GM23338 (cell line): Measurements from ENCODE around the gene PTPRQ. TPM values are rescaled to one million over a fixed set of nuclear protein-coding genes. Genes with fewer than 3 reads are reported as not detected.

Experiments
- ATAC-seq: fragments of 200-7000 bp; cut with Tn5 transposase; 3 replicates; pipeline ENCODE4 v1.9.1; 2020
- DNase-seq: peaks from one replicate; pipeline ENCODE4 v3.0.0-alpha.2; 2015; ENCODE audit warnings: low spot score
- H2AFZ ChIP-seq: fragments of 200-600 bp; sonication (generic); 2 replicates; pipeline ENCODE4 v1.8.0; 2016; ENCODE audit warnings: antibody characterized with exemption, mild to moderate bottlenecking, moderate library complexity
- H3F3A ChIP-seq: fragments of 200-600 bp; sonication (generic); replicated peaks from 2 replicates; pipeline ENCODE4 v1.8.0; 2017; ENCODE audit warnings: antibody characterized with exemption, mixed run types, low read depth
- H3K27ac ChIP-seq: fragments of 200-600 bp; sonication (generic); 2 replicates; pipeline ENCODE4 v1.6.1; 2016; ENCODE audit warnings: low read depth
- H3K27me3 ChIP-seq: fragments of 200-600 bp; sonication (generic); 2 replicates; pipeline ENCODE4 v1.8.0; 2016; ENCODE audit warnings: mild to moderate bottlenecking, mixed run types, moderate library complexity; ENCODE audit not compliant: insufficient read depth
- H3K36me3 ChIP-seq: fragments of 200-600 bp; sonication (generic); 2 replicates; pipeline ENCODE4 v1.8.0; 2016; ENCODE audit warnings: mild to moderate bottlenecking; ENCODE audit not compliant: insufficient read depth
- H3K4me1 ChIP-seq: fragments of 200-600 bp; sonication (generic); 2 replicates; pipeline ENCODE4 v1.8.0; 2016; ENCODE audit warnings: mild to moderate bottlenecking, moderate library complexity; ENCODE audit not compliant: insufficient read depth
- H3K4me2 ChIP-seq: fragments of 200-600 bp; sonication (generic); 2 replicates; pipeline ENCODE4 v1.7.1; 2017; ENCODE audit warnings: mixed run types
- H3K4me3 ChIP-seq: fragments of 200-600 bp; sonication (generic); 2 replicates; pipeline ENCODE4 v1.6.1; 2016; ENCODE audit warnings: mixed run types
- H3K79me2 ChIP-seq: fragments of 200-600 bp; sonication (generic); replicated peaks from 2 replicates; pipeline ENCODE4 v1.8.0; 2017; ENCODE audit warnings: mild to moderate bottlenecking; ENCODE audit not compliant: insufficient read depth
- H3K9me2 ChIP-seq: fragments of 200-600 bp; sonication (generic); 2 replicates; pipeline ENCODE4 v1.8.0; 2017; ENCODE audit not compliant: insufficient read depth
- H4K20me1 ChIP-seq: fragments of 200-600 bp; sonication (generic); replicated peaks from 2 replicates; pipeline ENCODE4 v1.8.0; 2017; ENCODE audit warnings: mild to moderate bottlenecking; ENCODE audit not compliant: insufficient read depth
- H3K27ac Mint-ChIP-seq: 2 replicates; pipeline ENCODE4 v1.8.0; 2020; ENCODE audit warnings: inconsistent platforms, mild to moderate bottlenecking, moderate library complexity, mixed read lengths
- H3K27me3 Mint-ChIP-seq: 3 replicates; pipeline ENCODE4 v1.8.0; 2022; ENCODE audit warnings: low read depth, mild to moderate bottlenecking, moderate library complexity, mixed read lengths, inconsistent platforms; ENCODE audit not compliant: insufficient read depth, poor library complexity
- H3K36me3 Mint-ChIP-seq: 3 replicates; pipeline ENCODE4 v1.8.0; 2021; ENCODE audit warnings: low read depth, mild to moderate bottlenecking, inconsistent platforms, moderate library complexity, mixed read lengths
- H3K4me1 Mint-ChIP-seq: 3 replicates; pipeline ENCODE4 v1.8.0; 2020; ENCODE audit warnings: mild to moderate bottlenecking, inconsistent platforms, mixed read lengths
- H3K4me3 Mint-ChIP-seq: 3 replicates; pipeline ENCODE4 v1.8.0; 2021; ENCODE audit warnings: moderate library complexity, mild to moderate bottlenecking, inconsistent platforms, mixed read lengths
- H3K9me3 Mint-ChIP-seq: 3 replicates; pipeline ENCODE4 v1.8.0; 2020; ENCODE audit warnings: moderate library complexity, mild to moderate bottlenecking, inconsistent platforms, mixed read lengths
- CREB1 ChIP-seq: fragments of 250-450 bp; sonication (Bioruptor Pico); IDR thresholded peaks from 2 replicates; pipeline ENCODE4 v1.5.0; 2020; ENCODE audit warnings: low read depth, mild to moderate bottlenecking, moderate library complexity
- CTCF ChIP-seq, 2 experiments: fragments of 200-600 bp in 1 of 2; sonication (generic) in 1 of 2; conservative IDR thresholded peaks; 2 replicates each; pipeline versions ENCODE4 v1.5.1 to v1.6.1; 2016 to 2017; ENCODE audit warnings: antibody characterized with exemption in 2 of 2, low read depth in 2 of 2, mild to moderate bottlenecking in 2 of 2, moderate library complexity in 1 of 2
- ETS1 ChIP-seq: IDR thresholded peaks from 2 replicates; pipeline ENCODE4 v1.6.1; 2016; ENCODE audit warnings: antibody characterized with exemption
- EZH2 ChIP-seq: fragments of 200-600 bp; sonication (generic); IDR thresholded peaks from one replicate; pipeline ENCODE4 v1.8.0; 2017; ENCODE audit warnings: antibody characterized with exemption, mild to moderate bottlenecking, low read depth; ENCODE audit not compliant: unreplicated experiment
- JUNB ChIP-seq: IDR thresholded peaks from one replicate; pipeline ENCODE4 v1.6.1; 2016; ENCODE audit warnings: antibody characterized with exemption; ENCODE audit not compliant: unreplicated experiment
- STAT1 ChIP-seq: IDR thresholded peaks from one replicate; pipeline ENCODE4 v1.6.1; 2016; ENCODE audit warnings: antibody characterized with exemption; ENCODE audit not compliant: unreplicated experiment
- ZNF462 ChIP-seq: fragments of 250-450 bp; sonication (Bioruptor Pico); IDR thresholded peaks from 2 replicates; pipeline ENCODE4 v1.5.0; 2020; ENCODE audit warnings: mild to moderate bottlenecking, moderate library complexity
- polyA plus RNA-seq: library from polyadenylated mRNA; unstranded; fragments of >200 nt; fragmentation: Nextera tagmentation; extraction: Ambion mirVana; gene quantifications from 2 replicates; pipeline ENCODE4 v1.2.1, GENCODE V29; 2016
- total RNA-seq: library from RNA; depleted of rRNA; stranded (reverse); fragments of >200 nt; shearing (Covaris generic); gene quantifications from 2 replicates; pipeline ENCODE4 v1.2.3, GENCODE V29; 2014

Gene PTPRQ
- total and polyA plus RNA-seq, 2 experiments from 2014 or later = not detected

GRCh38 chr12:80413462-80413861, 30.6 kb upstream of the PTPRQ start:
- Mint-ChIP-seq H3K9me3 (no peaks in the 10 kb centered on the region), H3K4me3 (no peak overlapping the region), H3K4me1 (no peaks in the 10 kb centered on the region), H3K36me3 (no peaks in the 10 kb centered on the region), H3K27me3 (no peaks in the 10 kb centered on the region), H3K27ac (no peak overlapping the region)
- Histone ChIP-seq H3F3A (no peaks in the 10 kb centered on the region), H4K20me1 (no peaks in the 10 kb centered on the region), H3K27me3 (no peaks in the 10 kb centered on the region), H3K4me3 (no peak overlapping the region), H3K4me2 (no peak overlapping the region), H3K27ac (no peak overlapping the region), H3K9me2 (no peaks in the 10 kb centered on the region), H2AFZ (no peak overlapping the region), H3K79me2 (no peaks in the 10 kb centered on the region), H3K4me1 (no peaks in the 10 kb centered on the region), H3K36me3 (no peaks in the 10 kb centered on the region)
- TF ChIP-seq EZH2 (no peak), JUNB (no peak), CREB1 (CRISPR knock-in tag) (no peak), CTCF (conservative IDR thresholded peaks at IDR 0.05; ENCODE audit: low read depth in 2 of 2) (peak; percentile 22 to 48; a peak in 2 of 4 replicates), STAT1 (no peak)
- DNase-seq = peak; percentile 35
- ATAC-seq = peak; percentile 66

- ATAC-seq (no peak), DNase-seq (no peak)
- Mint-ChIP-seq H3K4me3 (no peak overlapping the region), H3K36me3 (no peaks in the 10 kb centered on the region), H3K27me3 (no peaks in the 10 kb centered on the region), H3K27ac (no peak overlapping the region), H3K4me1 (peaks cover 2% of the 10 kb centered on the region; the same call in 1 of the 3 replicates), H3K9me3 (no peaks in the 10 kb centered on the region)
- Histone ChIP-seq H4K20me1 (no peaks in the 10 kb centered on the region), H3K27me3 (no peaks in the 10 kb centered on the region), H3K4me2 (no peak overlapping the region), H3K4me3 (no peak overlapping the region), H3K9me2 (no peaks in the 10 kb centered on the region), H3F3A (no peaks in the 10 kb centered on the region), H3K4me1 (no peaks in the 10 kb centered on the region), H3K36me3 (no peaks in the 10 kb centered on the region), H2AFZ (peak overlapping the region; percentile 19; the same call in 1 of the 2 replicates), H3K27ac (no peak overlapping the region), H3K79me2 (no peaks in the 10 kb centered on the region)
- TF ChIP-seq STAT1 (no peak), ZNF462 (CRISPR knock-in tag) (no peak), CTCF (conservative IDR thresholded peaks at IDR 0.05; ENCODE audit: low read depth in 2 of 2) (no peak), ETS1 (no peak), EZH2 (no peak)
These were observed 28.6 kb upstream of the PTPRQ start for GRCh38 chr12:80415466-80415865.
